ENCODE measurements around the gene SLC6A9. TPM values are rescaled to one million over a fixed set of nuclear protein-coding genes. Genes with fewer than 3 reads are reported as not detected.

SLC6A9 gene
- total RNA-seq, 1 donor from 2014 or later: 51.6 TPM

DNA sequence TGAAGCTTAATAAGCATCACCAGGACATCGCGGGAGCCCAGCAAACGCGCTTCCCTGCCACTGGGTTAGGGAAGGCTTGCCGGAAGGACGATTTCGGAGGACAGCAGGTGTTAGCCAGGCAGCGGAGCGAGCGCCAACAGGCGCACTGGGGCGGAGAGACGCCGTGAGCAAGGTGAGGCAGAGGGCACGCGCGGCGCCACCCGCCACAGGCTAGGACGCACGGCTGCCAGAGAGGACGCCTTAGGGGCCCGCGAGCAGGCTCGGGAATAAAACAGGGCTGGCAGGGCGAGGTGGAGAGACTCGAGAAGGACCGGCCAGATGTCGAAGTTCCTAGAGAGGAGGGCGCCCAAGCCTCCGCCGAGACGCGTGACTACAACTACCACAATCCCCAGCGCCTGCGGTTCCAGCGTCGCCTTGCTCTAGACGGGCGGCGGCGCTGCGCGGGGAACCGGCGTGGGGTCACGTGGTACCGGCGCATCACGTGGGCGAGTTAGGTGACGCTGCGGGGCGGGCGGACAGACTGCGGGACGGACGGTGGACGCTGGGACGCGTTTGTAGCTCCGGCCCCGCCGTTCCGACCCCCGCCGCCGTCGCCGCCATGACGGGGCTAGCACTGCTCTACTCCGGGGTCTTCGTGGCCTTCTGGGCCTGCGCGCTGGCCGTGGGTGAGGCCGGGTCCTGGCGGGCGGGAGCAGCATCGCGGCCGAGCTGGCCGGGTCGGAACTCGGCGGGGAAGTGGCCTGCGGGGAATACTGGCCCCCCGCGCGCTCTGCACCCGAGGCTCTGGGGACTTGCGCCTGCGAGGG, 56.6 kb downstream of the SLC6A9 start, which contains the start of gene ATP6V0B:
TSS of gene ATP6V0B (plus strand) at position 518 of the 806 bp plus-strand sequence. CDS start at position 599, 81 bp downstream.
- H3K9me3 Mint-ChIP-seq (ENCODE audit: unreplicated experiment): no peaks in the 10 kb centered on the region
- H3K36me3 Mint-ChIP-seq (ENCODE audit: unreplicated experiment): peaks cover 19% of the 10 kb centered on the region
- H3K4me3 Mint-ChIP-seq (ENCODE audit: unreplicated experiment): peak within 1 kb of the TSS; percentile 91
- peak within 1 kb of the TSS; percentile 92 for H3K27ac Mint-ChIP-seq (ENCODE audit: unreplicated experiment)
- DNase-seq (ENCODE audit: extremely low spot score, unreplicated experiment): peak; percentile 96
- H3K4me1 Mint-ChIP-seq (ENCODE audit: unreplicated experiment): peaks cover 49% of the 10 kb centered on the region
- TF ChIP-seq, protein P1, sequence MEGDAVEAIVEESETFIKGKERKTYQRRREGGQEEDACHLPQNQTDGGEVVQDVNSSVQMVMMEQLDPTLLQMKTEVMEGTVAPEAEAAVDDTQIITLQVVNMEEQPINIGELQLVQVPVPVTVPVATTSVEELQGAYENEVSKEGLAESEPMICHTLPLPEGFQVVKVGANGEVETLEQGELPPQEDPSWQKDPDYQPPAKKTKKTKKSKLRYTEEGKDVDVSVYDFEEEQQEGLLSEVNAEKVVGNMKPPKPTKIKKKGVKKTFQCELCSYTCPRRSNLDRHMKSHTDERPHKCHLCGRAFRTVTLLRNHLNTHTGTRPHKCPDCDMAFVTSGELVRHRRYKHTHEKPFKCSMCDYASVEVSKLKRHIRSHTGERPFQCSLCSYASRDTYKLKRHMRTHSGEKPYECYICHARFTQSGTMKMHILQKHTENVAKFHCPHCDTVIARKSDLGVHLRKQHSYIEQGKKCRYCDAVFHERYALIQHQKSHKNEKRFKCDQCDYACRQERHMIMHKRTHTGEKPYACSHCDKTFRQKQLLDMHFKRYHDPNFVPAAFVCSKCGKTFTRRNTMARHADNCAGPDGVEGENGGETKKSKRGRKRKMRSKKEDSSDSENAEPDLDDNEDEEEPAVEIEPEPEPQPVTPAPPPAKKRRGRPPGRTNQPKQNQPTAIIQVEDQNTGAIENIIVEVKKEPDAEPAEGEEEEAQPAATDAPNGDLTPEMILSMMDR (IDR thresholded peaks at IDR 0.05): no peak
- no peaks in the 10 kb centered on the region for H3K27me3 Mint-ChIP-seq (ENCODE audit: unreplicated experiment)

DNA sequence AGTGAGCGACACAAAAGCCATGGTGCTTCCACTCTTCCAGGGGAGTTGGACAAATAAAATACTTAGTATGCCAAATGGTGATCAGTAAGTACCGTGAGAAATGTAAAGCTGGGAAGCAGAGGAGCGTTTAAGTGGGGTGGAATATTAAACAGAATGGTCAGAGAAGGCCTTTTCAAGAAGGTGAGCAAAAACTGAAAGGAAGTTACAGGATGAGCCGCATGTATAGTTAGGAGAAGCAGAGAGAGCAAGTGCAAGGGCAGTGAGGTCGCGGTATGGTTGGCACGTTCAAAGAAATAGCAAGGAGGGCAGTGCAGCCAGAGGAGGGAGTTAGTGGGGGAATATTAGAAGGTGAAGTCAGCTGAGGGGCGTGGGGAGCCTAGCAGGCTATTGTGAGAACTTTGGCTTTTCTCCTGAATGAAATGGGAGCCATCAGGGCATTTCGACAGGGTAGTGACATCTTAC, 57.2 kb downstream of the SLC6A9 start:
- Mint-ChIP-seq H3K9me3 (ENCODE audit: unreplicated experiment) (no peaks in the 10 kb centered on the region), H3K36me3 (ENCODE audit: unreplicated experiment) (peaks cover 19% of the 10 kb centered on the region), H3K27ac (ENCODE audit: unreplicated experiment) (peak overlapping the region; percentile 92), H3K4me1 (ENCODE audit: unreplicated experiment) (peaks cover 53% of the 10 kb centered on the region), H3K27me3 (ENCODE audit: unreplicated experiment) (no peaks in the 10 kb centered on the region), H3K4me3 (ENCODE audit: unreplicated experiment) (peak overlapping the region; percentile 91)
- DNase-seq (ENCODE audit: extremely low spot score, unreplicated experiment): no peak
- TF ChIP-seq, protein P1 (IDR thresholded peaks at IDR 0.05): no peak

DNA sequence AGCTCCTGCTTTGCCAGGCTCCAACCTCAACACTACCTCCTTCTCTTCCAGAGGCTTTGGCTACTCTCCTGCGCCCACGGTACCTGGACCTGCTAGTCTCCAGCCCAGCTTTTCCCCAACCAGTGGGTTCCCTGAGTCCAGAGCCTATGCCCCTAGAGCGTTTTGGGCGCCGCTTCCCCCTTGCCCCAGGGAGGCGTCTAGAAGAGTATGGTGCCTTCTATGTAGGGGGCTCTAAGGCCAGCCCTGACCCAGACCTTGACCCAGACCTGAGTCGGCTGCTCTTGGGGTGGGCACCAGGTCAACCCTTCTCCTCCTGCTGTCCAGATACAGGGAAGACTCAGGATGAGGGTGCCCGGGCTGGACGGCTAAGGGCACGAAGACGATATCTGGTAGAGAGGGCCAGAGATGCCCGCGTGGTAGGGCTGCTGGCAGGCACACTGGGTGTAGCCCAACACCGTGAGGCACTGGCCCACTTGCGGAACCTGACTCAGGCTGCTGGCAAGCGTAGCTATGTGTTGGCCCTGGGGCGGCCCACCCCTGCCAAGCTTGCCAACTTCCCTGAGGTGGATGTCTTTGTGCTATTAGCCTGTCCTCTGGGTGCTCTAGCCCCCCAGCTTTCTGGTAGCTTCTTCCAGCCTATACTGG, 59.8 kb downstream of the SLC6A9 start:
- peaks cover 8% of the 10 kb centered on the region for H3K9me3 Mint-ChIP-seq (ENCODE audit: unreplicated experiment)
- H3K4me1 Mint-ChIP-seq (ENCODE audit: unreplicated experiment): peaks cover 31% of the 10 kb centered on the region
- no peaks in the 10 kb centered on the region for H3K27me3 Mint-ChIP-seq (ENCODE audit: unreplicated experiment)
- H3K36me3 Mint-ChIP-seq (ENCODE audit: unreplicated experiment): peaks cover 21% of the 10 kb centered on the region
- DNase-seq (ENCODE audit: extremely low spot score, unreplicated experiment): no peak
- peak overlapping the region; percentile 93 for H3K4me3 Mint-ChIP-seq (ENCODE audit: unreplicated experiment)
- TF ChIP-seq, protein P1 (IDR thresholded peaks at IDR 0.05): no peak
- no peak overlapping the region for H3K27ac Mint-ChIP-seq (ENCODE audit: unreplicated experiment)

DNA sequence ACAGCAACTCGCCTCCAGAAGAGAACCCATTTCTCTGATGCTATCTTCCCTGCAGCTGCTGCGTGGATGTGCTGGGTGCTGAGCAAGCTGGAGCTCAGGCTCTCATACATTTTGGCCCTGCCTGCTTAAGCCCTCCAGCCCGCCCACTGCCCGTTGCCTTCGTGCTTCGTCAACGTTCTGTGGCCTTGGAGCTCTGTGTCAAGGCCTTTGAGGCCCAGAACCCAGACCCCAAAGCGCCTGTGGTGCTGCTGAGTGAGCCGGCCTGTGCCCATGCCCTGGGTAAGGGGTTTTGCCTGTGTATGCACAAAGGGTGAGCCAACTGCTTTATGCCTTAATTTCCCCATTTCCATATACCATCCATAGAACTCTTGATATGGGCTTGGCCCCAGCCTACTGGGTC, 60.4 kb downstream of the SLC6A9 start:
- Mint-ChIP-seq H3K9me3 (ENCODE audit: unreplicated experiment) (peaks cover 8% of the 10 kb centered on the region), H3K4me3 (ENCODE audit: unreplicated experiment) (peak overlapping the region; percentile 93), H3K36me3 (ENCODE audit: unreplicated experiment) (peaks cover 21% of the 10 kb centered on the region), H3K27me3 (ENCODE audit: unreplicated experiment) (no peaks in the 10 kb centered on the region), H3K4me1 (ENCODE audit: unreplicated experiment) (peaks cover 26% of the 10 kb centered on the region), H3K27ac (ENCODE audit: unreplicated experiment) (no peak overlapping the region)
- TF ChIP-seq, protein P1 (IDR thresholded peaks at IDR 0.05): no peak
- no peak for DNase-seq (ENCODE audit: extremely low spot score, unreplicated experiment)

DNA sequence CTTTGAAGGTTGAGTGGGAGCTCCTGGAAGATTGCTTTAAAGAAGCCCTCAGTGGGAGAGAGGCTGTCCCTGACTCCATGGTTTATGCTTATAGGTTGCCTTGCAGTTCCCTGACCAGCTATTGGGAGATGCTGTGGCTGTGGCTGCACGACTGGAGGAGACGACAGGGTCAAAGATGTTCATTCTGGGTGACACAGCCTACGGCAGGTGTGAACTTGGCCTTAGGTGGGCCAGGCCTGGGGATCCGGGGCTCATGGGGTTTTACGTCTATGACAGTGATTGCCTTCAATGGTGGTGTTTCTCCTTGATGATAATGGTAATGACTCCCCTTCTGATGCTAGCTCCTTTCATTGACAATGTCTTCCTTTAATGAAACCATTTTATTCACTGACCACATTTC, 60.8 kb downstream of the SLC6A9 start:
- H3K27me3 Mint-ChIP-seq (ENCODE audit: unreplicated experiment): no peaks in the 10 kb centered on the region
- peaks cover 23% of the 10 kb centered on the region for H3K4me1 Mint-ChIP-seq (ENCODE audit: unreplicated experiment)
- peak overlapping the region; percentile 93 for H3K4me3 Mint-ChIP-seq (ENCODE audit: unreplicated experiment)
- peaks cover 8% of the 10 kb centered on the region for H3K9me3 Mint-ChIP-seq (ENCODE audit: unreplicated experiment)
- H3K27ac Mint-ChIP-seq (ENCODE audit: unreplicated experiment): peak overlapping the region; percentile 58
- DNase-seq (ENCODE audit: extremely low spot score, unreplicated experiment): no peak
- TF ChIP-seq, protein P1 (IDR thresholded peaks at IDR 0.05): no peak
- H3K36me3 Mint-ChIP-seq (ENCODE audit: unreplicated experiment): peaks cover 21% of the 10 kb centered on the region

Measured in osteocyte (in vitro differentiated cells).